ENCODE results near the gene DMPK.
"Not testable (repeated sequence)": the region's sequence is repeated elsewhere in the genome, so short reads cannot be mapped to it uniquely, and the experiment has no call there.

DMPK gene

GRCh38 chr19:45814851-45815480 is 32.7 kb upstream of the DMPK start, which contains the start of gene RSPH6A:
RSPH6A (minus strand) TSS chr19:45815308; CDS start chr19:45815176, 132 bp downstream.
- DNase-seq = no peak

- DNase-seq = no peak
Observed at GRCh38 chr19:45814166-45814780, 32.0 kb upstream of the DMPK start.

- no peak for DNase-seq
Observed at GRCh38 chr19:45812297-45812696, 30.0 kb upstream of the DMPK start.

GRCh38 chr19:45809643-45810159 is 27.4 kb upstream of the DMPK start:
- DNase-seq = peak; percentile 91

GRCh38 chr19:45805719-45806118 is 23.4 kb upstream of the DMPK start:
- no peak for DNase-seq

GRCh38 chr19:45804959-45805230 is 22.6 kb upstream of the DMPK start:
- no peak for DNase-seq

GRCh38 chr19:45804140-45804958 is 22.1 kb upstream of the DMPK start:
- DNase-seq = no peak

- no peak for DNase-seq
Observed at GRCh38 chr19:45801603-45802175, 19.4 kb upstream of the DMPK start.

- DNase-seq = no peak
Observed at GRCh38 chr19:45800070-45800553, 17.8 kb upstream of the DMPK start.

- not testable (repeated sequence) for DNase-seq
Observed at GRCh38 chr19:45799541-45799940, 17.3 kb upstream of the DMPK start.

GRCh38 chr19:45798995-45799517 is 16.8 kb upstream of the DMPK start:
- DNase-seq = peak; percentile 38

- no peak for DNase-seq
Observed at GRCh38 chr19:45794627-45795026, 12.3 kb upstream of the DMPK start.

GRCh38 chr19:45793876-45794275 is 11.6 kb upstream of the DMPK start:
- no peak for DNase-seq

GRCh38 chr19:45793178-45793564 is 10.9 kb upstream of the DMPK start:
- no peak for DNase-seq

GRCh38 chr19:45792470-45793177 is 10.3 kb upstream of the DMPK start, which contains the start of gene DMWD:
DMWD (minus strand) TSS chr19:45792845; CDS start chr19:45792756, 89 bp downstream.
- DNase-seq = peak; percentile 96

- DNase-seq = no peak
Observed at GRCh38 chr19:45791744-45792469, 9.6 kb upstream of the DMPK start.

GRCh38 chr19:45790942-45791341 is 8.7 kb upstream of the DMPK start:
- DNase-seq = no peak

GRCh38 chr19:45789035-45789786 is 6.9 kb upstream of the DMPK start:
- DNase-seq = no peak

- DNase-seq = no peak
Observed at GRCh38 chr19:45786533-45786894, 4.2 kb upstream of the DMPK start.

GRCh38 chr19:45785781-45786532 is 3.7 kb upstream of the DMPK start:
- DNase-seq = no peak

Data from NCI-H510A (cell line).